Cardiac fibroblast (primary cell): ENCODE measurements around the gene OR2A42.
"Not testable (repeated sequence)": the region's sequence is repeated elsewhere in the genome, so short reads cannot be mapped to it uniquely, and the experiment has no call there.

Experiments used
- DNase-seq, 2 donors: peaks; one replicate each; pipeline versions ENCODE4 v3.0.0 to v3.0.0-alpha.2; 2010; ENCODE audit warnings: low read depth in 2 of 2
- H3K4me3 ChIP-seq, 2 donors: replicated peaks in 1 of 2; 1 replicate in 1 of 2; 2 replicates in 1 of 2; pipeline ENCODE4 v1.5.1; 2011; ENCODE audit warnings: low read depth in 2 of 2, low read length in 2 of 2, mild to moderate bottlenecking in 2 of 2, moderate library complexity in 1 of 2
- CTCF ChIP-seq: IDR thresholded peaks from one replicate; pipeline ENCODE4 v1.5.1; 2011; ENCODE audit warnings: low read depth, mild to moderate bottlenecking, low read length, inconsistent platforms

Gene OR2A42

GRCh38 chr7:144239365-144239764, at the start of gene OR2A42:
Gene OR2A42, minus strand, starts transcription at chr7:144239605. Its CDS starts 6,762 bp downstream, at chr7:144232843.
- not testable (repeated sequence) for H3K4me3 ChIP-seq, DNase-seq

GRCh38 chr7:144287171-144287784, 47.9 kb upstream of the OR2A42 start:
- not testable (repeated sequence) for DNase-seq, H3K4me3 ChIP-seq

- not testable (repeated sequence) for H3K4me3 ChIP-seq, DNase-seq
These were observed 44.3 kb upstream of the OR2A42 start for GRCh38 chr7:144283716-144284115.

GRCh38 chr7:144282490-144282889, 43.1 kb upstream of the OR2A42 start:
- not testable (repeated sequence) for H3K4me3 ChIP-seq, DNase-seq

GRCh38 chr7:144281981-144282380, 42.6 kb upstream of the OR2A42 start:
- DNase-seq, H3K4me3 ChIP-seq: not testable (repeated sequence)

- not testable (repeated sequence) for DNase-seq, H3K4me3 ChIP-seq
These were observed 40.6 kb upstream of the OR2A42 start for GRCh38 chr7:144280010-144280409.

- not testable (repeated sequence) for DNase-seq, H3K4me3 ChIP-seq
These were observed 35.9 kb upstream of the OR2A42 start for GRCh38 chr7:144275281-144275680.

GRCh38 chr7:144269188-144269587, 29.8 kb upstream of the OR2A42 start, which contains the start of gene CTAGE8:
Gene CTAGE8, minus strand, starts transcription at chr7:144269288. Its CDS starts 38 bp downstream, at chr7:144269250.
- H3K4me3 ChIP-seq, DNase-seq: not testable (repeated sequence)

GRCh38 chr7:144264692-144265091, 25.3 kb upstream of the OR2A42 start, which contains the start of gene OR2A7:
Gene OR2A7, minus strand, starts transcription at chr7:144264792. Its CDS starts 5,164 bp downstream, at chr7:144259628.
- not testable (repeated sequence) for DNase-seq

GRCh38 chr7:144262128-144262527, 22.7 kb upstream of the OR2A42 start:
- not testable (repeated sequence) for DNase-seq, H3K4me3 ChIP-seq

More at GRCh38 chr7:144264692-144265091, 25.3 kb upstream of the OR2A42 start, which contains the start of gene OR2A7:
- H3K4me3 ChIP-seq = not testable (repeated sequence)

- not testable (repeated sequence) for DNase-seq
These were observed 19.7 kb upstream of the OR2A42 start for GRCh38 chr7:144259067-144259466.

GRCh38 chr7:144256112-144256511, 16.7 kb upstream of the OR2A42 start:
- no peak for TF ChIP-seq CTCF
- peak; percentile 5 to 81 for DNase-seq
- no peak overlapping the region for H3K4me3 ChIP-seq

More at GRCh38 chr7:144259067-144259466, 19.7 kb upstream of the OR2A42 start:
- H3K4me3 ChIP-seq = not testable (repeated sequence)

GRCh38 chr7:144255471-144255897, 16.1 kb upstream of the OR2A42 start:
- no peak for TF ChIP-seq CTCF
- DNase-seq = no peak
- no peak overlapping the region for H3K4me3 ChIP-seq

GRCh38 chr7:144252307-144252706, 12.9 kb upstream of the OR2A42 start:
- not testable (repeated sequence) for DNase-seq, H3K4me3 ChIP-seq

- not testable (repeated sequence) for H3K4me3 ChIP-seq, DNase-seq
These were observed 8.4 kb upstream of the OR2A42 start for GRCh38 chr7:144247674-144248330.

- not testable (repeated sequence) for H3K4me3 ChIP-seq, DNase-seq
These were observed 7.6 kb upstream of the OR2A42 start for GRCh38 chr7:144246967-144247366.
